Suprapubic skin (tissue), 4 donors: ENCODE data around the gene MORC2. TPM values are rescaled to one million over a fixed set of nuclear protein-coding genes. Genes with fewer than 3 reads are reported as not detected.
A peak's percentile ranks its signal among the peaks of the same experiment; 100 is the strongest.

Experiments used
- DNase-seq, 2 donors: peaks; one replicate each; pipeline ENCODE4 v3.0.0-alpha.2; 2019; ENCODE audit warnings: low spot score in 2 of 2
- H3K27ac ChIP-seq: fragments of 200-600 bp; sonication (generic); one replicate; pipeline ENCODE4 v1.5.1; 2019
- H3K27me3 ChIP-seq: fragments of 200-600 bp; sonication (generic); one replicate; pipeline ENCODE4 v1.5.1; 2019
- H3K36me3 ChIP-seq: fragments of 200-600 bp; sonication (generic); one replicate; pipeline ENCODE4 v1.5.1; 2019
- H3K4me1 ChIP-seq: fragments of 200-600 bp; sonication (generic); one replicate; pipeline ENCODE4 v1.5.1; 2019
- H3K4me3 ChIP-seq: fragments of 200-600 bp; sonication (generic); one replicate; pipeline ENCODE4 v1.5.1; 2019; ENCODE audit warnings: mild to moderate bottlenecking
- H3K9me3 ChIP-seq: fragments of 200-600 bp; sonication (generic); one replicate; pipeline ENCODE4 v1.5.1; 2019
- EP300 ChIP-seq: sonication (generic); formaldehyde crosslinking; IDR thresholded peaks from one replicate; pipeline ENCODE4 v1.6.1; 2017; ENCODE audit warnings: antibody characterized with exemption
- POLR2A ChIP-seq, 2 donors: fragments of 450-650 bp; IDR thresholded peaks; one replicate each; pipeline ENCODE4 v1.6.1; 2017; ENCODE audit warnings: antibody characterized with exemption in 2 of 2, mild to moderate bottlenecking in 2 of 2, moderate library complexity in 2 of 2
- POLR2AphosphoS5 ChIP-seq, 3 donors: sonication (generic); formaldehyde crosslinking; IDR thresholded peaks; one replicate each; pipeline ENCODE4 v1.6.1; 2017; ENCODE audit warnings: antibody characterized with exemption in 3 of 3
- WGBS: methylation state at CpG from one replicate; pipeline ENCODE4 v1.1.5; 2018; 5-methylcytosine and 5-hydroxymethylcytosine counted together
- total RNA-seq, 4 donors: library from RNA; depleted of rRNA; stranded (reverse); fragments of >200 nt; gene quantifications; one replicate each; pipeline ENCODE4 v1.1.0, GENCODE V29; 2016
- TF ChIP-seq, protein P1 (sequence below), 2 donors: fragments of 200-600 bp in 1 of 2; fragments of 450-650 bp in 1 of 2; sonication (generic) in 1 of 2; IDR thresholded peaks; one replicate each; pipeline ENCODE4 v1.5.1; 2016 to 2019; ENCODE audit warnings: antibody characterized with exemption in 2 of 2, mild to moderate bottlenecking in 1 of 2, moderate library complexity in 1 of 2

The MORC2 gene
- total RNA-seq, 4 donors from 2014 or later: 12.9 to 38.7 (median 21.3) TPM

GRCh38 chr22:30877662-30878515 lies 90.7 kb downstream of the MORC2 start:
- DNase-seq: no peak
- Histone ChIP-seq H3K4me3 (no peak overlapping the region), H3K27me3 (no peaks in the 10 kb centered on the region), H3K36me3 (no peaks in the 10 kb centered on the region), H3K9me3 (no peaks in the 10 kb centered on the region), H3K27ac (no peak overlapping the region), H3K4me1 (no peaks in the 10 kb centered on the region)
- 74% methylated on average over 11 of the region's 15 CpGs for whole genome bisulfite sequencing
- TF ChIP-seq POLR2AphosphoS5 (IDR thresholded peaks at IDR 0.05) (no peak), EP300 (no peak), POLR2A (IDR thresholded peaks at IDR 0.05) (no peak)
- TF ChIP-seq, protein P1, sequence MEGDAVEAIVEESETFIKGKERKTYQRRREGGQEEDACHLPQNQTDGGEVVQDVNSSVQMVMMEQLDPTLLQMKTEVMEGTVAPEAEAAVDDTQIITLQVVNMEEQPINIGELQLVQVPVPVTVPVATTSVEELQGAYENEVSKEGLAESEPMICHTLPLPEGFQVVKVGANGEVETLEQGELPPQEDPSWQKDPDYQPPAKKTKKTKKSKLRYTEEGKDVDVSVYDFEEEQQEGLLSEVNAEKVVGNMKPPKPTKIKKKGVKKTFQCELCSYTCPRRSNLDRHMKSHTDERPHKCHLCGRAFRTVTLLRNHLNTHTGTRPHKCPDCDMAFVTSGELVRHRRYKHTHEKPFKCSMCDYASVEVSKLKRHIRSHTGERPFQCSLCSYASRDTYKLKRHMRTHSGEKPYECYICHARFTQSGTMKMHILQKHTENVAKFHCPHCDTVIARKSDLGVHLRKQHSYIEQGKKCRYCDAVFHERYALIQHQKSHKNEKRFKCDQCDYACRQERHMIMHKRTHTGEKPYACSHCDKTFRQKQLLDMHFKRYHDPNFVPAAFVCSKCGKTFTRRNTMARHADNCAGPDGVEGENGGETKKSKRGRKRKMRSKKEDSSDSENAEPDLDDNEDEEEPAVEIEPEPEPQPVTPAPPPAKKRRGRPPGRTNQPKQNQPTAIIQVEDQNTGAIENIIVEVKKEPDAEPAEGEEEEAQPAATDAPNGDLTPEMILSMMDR (IDR thresholded peaks at IDR 0.05): no peak

- TF ChIP-seq POLR2AphosphoS5 (IDR thresholded peaks at IDR 0.05) (no peak), POLR2A (IDR thresholded peaks at IDR 0.05) (no peak), EP300 (no peak)
- TF ChIP-seq, protein P1 (IDR thresholded peaks at IDR 0.05): no peak
- Histone ChIP-seq H3K9me3 (no peaks in the 10 kb centered on the region), H3K4me1 (no peaks in the 10 kb centered on the region), H3K27me3 (no peaks in the 10 kb centered on the region), H3K36me3 (no peaks in the 10 kb centered on the region), H3K4me3 (no peak overlapping the region), H3K27ac (no peak overlapping the region)
- peak; percentile 25 to 41 for DNase-seq
- WGBS: 46% methylated on average over 8 of the region's 9 CpGs
These were observed 91.5 kb downstream of the MORC2 start for GRCh38 chr22:30876915-30877553.

DNA sequence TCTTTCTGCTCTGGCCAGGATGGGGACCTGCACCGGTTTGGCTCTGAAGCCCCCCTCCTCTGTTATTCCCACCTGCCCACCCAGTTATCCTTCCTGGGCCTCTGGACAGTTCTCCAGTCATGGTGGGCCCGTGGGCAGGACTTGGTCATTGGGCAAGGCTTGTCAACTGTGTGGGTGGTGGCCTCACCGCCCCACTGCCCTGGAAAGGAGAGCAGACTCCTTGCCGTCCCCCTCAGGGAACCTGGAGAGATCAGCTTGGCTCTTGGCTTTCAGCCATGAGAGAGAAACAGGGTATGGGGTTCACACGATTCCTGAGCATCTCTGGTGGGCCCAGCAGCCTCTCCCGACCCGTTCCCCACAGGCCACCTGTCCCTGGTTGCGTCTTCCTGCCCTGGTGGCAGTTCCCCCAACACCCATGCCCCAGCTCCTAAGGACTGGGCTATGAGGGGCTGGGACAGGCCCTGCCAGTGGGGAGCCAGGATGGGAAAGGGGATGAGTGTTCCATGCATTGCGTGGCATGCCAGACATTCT lies 92.3 kb downstream of the MORC2 start:
- 89% methylated on average over 7 of the region's 9 CpGs for WGBS
- Histone ChIP-seq H3K36me3 (no peaks in the 10 kb centered on the region), H3K4me3 (no peak overlapping the region), H3K27ac (no peak overlapping the region), H3K4me1 (no peaks in the 10 kb centered on the region), H3K27me3 (no peaks in the 10 kb centered on the region), H3K9me3 (no peaks in the 10 kb centered on the region)
- peak; percentile 40 to 69 for DNase-seq
- TF ChIP-seq POLR2AphosphoS5 (IDR thresholded peaks at IDR 0.05): no peak
- TF ChIP-seq, protein P1 (IDR thresholded peaks at IDR 0.05): no peak
- TF ChIP-seq POLR2A (IDR thresholded peaks at IDR 0.05): no peak
- no peak for TF ChIP-seq EP300

GRCh38 chr22:30875481-30876215 lies 92.9 kb downstream of the MORC2 start:
- Histone ChIP-seq H3K27me3 (no peaks in the 10 kb centered on the region), H3K27ac (no peak overlapping the region), H3K4me3 (no peak overlapping the region), H3K36me3 (peaks cover 3% of the 10 kb centered on the region), H3K9me3 (no peaks in the 10 kb centered on the region), H3K4me1 (no peaks in the 10 kb centered on the region)
- TF ChIP-seq EP300 (no peak), POLR2AphosphoS5 (IDR thresholded peaks at IDR 0.05) (no peak), POLR2A (IDR thresholded peaks at IDR 0.05) (no peak)
- TF ChIP-seq, protein P1 (IDR thresholded peaks at IDR 0.05): no peak
- DNase-seq: peak; percentile 44 to 72
- 89% methylated on average over 17 of the region's 17 CpGs for WGBS

Other genes starting within 250 kb of the MORC2 start
- gene TUG1, start 491 bp upstream of the MORC2 start, total RNA-seq: 100 to 1,000 TPM in 1 of 4 donors, 10 to 100 TPM in 3; 48.1 to 170 (median 61.2) TPM
- 10 to 100 TPM; 42.3 to 54.6 (median 50.5) TPM for gene SMTN, start 112.5 kb upstream of the MORC2 start, total RNA-seq
- gene SELENOM, start 138.8 kb upstream of the MORC2 start, total RNA-seq: 10 to 100 TPM; 37.4 to 72.1 (median 56.0) TPM
- 1 to 10 TPM in 3 of 4 donors, under 1 TPM in 1; 0.26 to 3.2 (median 2.5) TPM for gene INPP5J, start 154.2 kb upstream of the MORC2 start, total RNA-seq
- 1 to 10 TPM; 3.1 to 9.5 (median 7.6) TPM for gene PLA2G3, start 171.7 kb upstream of the MORC2 start, total RNA-seq
- 10 to 100 TPM; 36.0 to 41.9 (median 38.9) TPM for gene RNF185, start 191.4 kb upstream of the MORC2 start, total RNA-seq
- 100 to 1,000 TPM; 103 to 229 (median 188) TPM for gene LIMK2, start 243.5 kb upstream of the MORC2 start, total RNA-seq